T-helper 2 cell treated with Interferon-gamma antibody and Interleukin-4, amounts not matched to agents 5 μg/mL and 100 μg/mL, for 36 hours (primary cell): Measurements from ENCODE around the gene CCDC85A.

Experiments used
- DNase-seq: peaks from one replicate; pipeline ENCODE4 v3.0.0; 2021; ENCODE audit warnings: low spot score
- H3K27ac Mint-ChIP-seq: one replicate; pipeline ENCODE4 v1.8.0; 2021; ENCODE audit warnings: mild to moderate bottlenecking, mixed read lengths
- H3K27me3 Mint-ChIP-seq: one replicate; pipeline ENCODE4 v1.8.0; 2021; ENCODE audit warnings: low read depth, mixed read lengths
- H3K36me3 Mint-ChIP-seq: one replicate; pipeline ENCODE4 v1.8.0; 2021; ENCODE audit warnings: low read depth, mixed read lengths
- H3K4me1 Mint-ChIP-seq: one replicate; pipeline ENCODE4 v1.8.0; 2021; ENCODE audit warnings: low read depth, mixed read lengths
- H3K4me3 Mint-ChIP-seq: one replicate; pipeline ENCODE4 v1.8.0; 2022; ENCODE audit warnings: mild to moderate bottlenecking, moderate library complexity, mixed read lengths
- H3K9me3 Mint-ChIP-seq: one replicate; pipeline ENCODE4 v1.8.0; 2021; ENCODE audit warnings: mixed read lengths

Gene CCDC85A

GRCh38 chr2:56271275-56271674, 87.5 kb downstream of the CCDC85A start:
- H3K27me3 Mint-ChIP-seq, result no peaks in the 10 kb centered on the region
- DNase-seq, result no peak
- no peaks in the 10 kb centered on the region for H3K9me3 Mint-ChIP-seq
- no peak overlapping the region for H3K4me3 Mint-ChIP-seq
- H3K27ac Mint-ChIP-seq, result no peak overlapping the region
- no peaks in the 10 kb centered on the region for H3K36me3 Mint-ChIP-seq
- H3K4me1 Mint-ChIP-seq, result no peaks in the 10 kb centered on the region

- no peaks in the 10 kb centered on the region for H3K27me3 Mint-ChIP-seq
- H3K36me3 Mint-ChIP-seq, result no peaks in the 10 kb centered on the region
- no peak overlapping the region for H3K27ac Mint-ChIP-seq
- peaks cover 8% of the 10 kb centered on the region for H3K9me3 Mint-ChIP-seq
- no peaks in the 10 kb centered on the region for H3K4me1 Mint-ChIP-seq
- H3K4me3 Mint-ChIP-seq, result no peak overlapping the region
- no peak for DNase-seq
Measured at GRCh38 chr2:56285224-56285623, 101.4 kb downstream of the CCDC85A start.

GRCh38 chr2:56286936-56287335, 103.1 kb downstream of the CCDC85A start:
- H3K4me3 Mint-ChIP-seq, result no peak overlapping the region
- H3K9me3 Mint-ChIP-seq, result peaks cover 7% of the 10 kb centered on the region
- H3K27ac Mint-ChIP-seq, result no peak overlapping the region
- H3K4me1 Mint-ChIP-seq, result no peaks in the 10 kb centered on the region
- no peaks in the 10 kb centered on the region for H3K36me3 Mint-ChIP-seq
- no peaks in the 10 kb centered on the region for H3K27me3 Mint-ChIP-seq
- no peak for DNase-seq

- no peak for DNase-seq
Measured at GRCh38 chr2:56287508-56287907, 103.7 kb downstream of the CCDC85A start.

GRCh38 chr2:56287974-56288373, 104.2 kb downstream of the CCDC85A start:
- Mint-ChIP-seq H3K4me1 (no peaks in the 10 kb centered on the region), H3K27me3 (no peaks in the 10 kb centered on the region)

More at GRCh38 chr2:56287508-56287907, 103.7 kb downstream of the CCDC85A start:
- Mint-ChIP-seq H3K27ac (no peak overlapping the region), H3K4me1 (no peaks in the 10 kb centered on the region), H3K4me3 (no peak overlapping the region), H3K27me3 (no peaks in the 10 kb centered on the region), H3K36me3 (no peaks in the 10 kb centered on the region), H3K9me3 (peaks cover 7% of the 10 kb centered on the region)

GRCh38 chr2:56288838-56289580, 105.2 kb downstream of the CCDC85A start:
- H3K9me3 Mint-ChIP-seq, result peaks cover 7% of the 10 kb centered on the region
- H3K36me3 Mint-ChIP-seq, result no peaks in the 10 kb centered on the region
- H3K4me1 Mint-ChIP-seq, result no peaks in the 10 kb centered on the region
- no peak for DNase-seq
- no peak overlapping the region for H3K27ac Mint-ChIP-seq
- no peaks in the 10 kb centered on the region for H3K27me3 Mint-ChIP-seq
- H3K4me3 Mint-ChIP-seq, result no peak overlapping the region

More at GRCh38 chr2:56287974-56288373, 104.2 kb downstream of the CCDC85A start:
- DNase-seq, result no peak
- Mint-ChIP-seq H3K27ac (no peak overlapping the region), H3K4me3 (no peak overlapping the region), H3K36me3 (no peaks in the 10 kb centered on the region), H3K9me3 (peaks cover 7% of the 10 kb centered on the region)

- Mint-ChIP-seq H3K4me1 (no peaks in the 10 kb centered on the region), H3K9me3 (no peaks in the 10 kb centered on the region), H3K4me3 (no peak overlapping the region), H3K27me3 (no peaks in the 10 kb centered on the region), H3K36me3 (no peaks in the 10 kb centered on the region), H3K27ac (no peak overlapping the region)
- DNase-seq, result no peak
Measured at GRCh38 chr2:56291711-56292110, 107.9 kb downstream of the CCDC85A start.

- DNase-seq, result no peak
- Mint-ChIP-seq H3K27me3 (no peaks in the 10 kb centered on the region), H3K4me1 (no peaks in the 10 kb centered on the region), H3K9me3 (no peaks in the 10 kb centered on the region), H3K27ac (no peak overlapping the region), H3K4me3 (no peak overlapping the region), H3K36me3 (no peaks in the 10 kb centered on the region)
Measured at GRCh38 chr2:56292951-56293350, 109.2 kb downstream of the CCDC85A start.

GRCh38 chr2:56295666-56296065, 111.9 kb downstream of the CCDC85A start:
- Mint-ChIP-seq H3K4me1 (no peaks in the 10 kb centered on the region), H3K4me3 (no peak overlapping the region), H3K9me3 (peaks cover 5% of the 10 kb centered on the region), H3K36me3 (no peaks in the 10 kb centered on the region), H3K27me3 (no peaks in the 10 kb centered on the region), H3K27ac (no peak overlapping the region)
- no peak for DNase-seq

GRCh38 chr2:56297671-56298070, 113.9 kb downstream of the CCDC85A start:
- no peak for DNase-seq
- Mint-ChIP-seq H3K27me3 (no peaks in the 10 kb centered on the region), H3K36me3 (no peaks in the 10 kb centered on the region), H3K9me3 (peaks cover 5% of the 10 kb centered on the region), H3K27ac (no peak overlapping the region), H3K4me1 (no peaks in the 10 kb centered on the region), H3K4me3 (no peak overlapping the region)

GRCh38 chr2:56299171-56299691, 115.4 kb downstream of the CCDC85A start:
- Mint-ChIP-seq H3K36me3 (no peaks in the 10 kb centered on the region), H3K27ac (no peak overlapping the region), H3K4me3 (no peak overlapping the region), H3K4me1 (no peaks in the 10 kb centered on the region), H3K27me3 (no peaks in the 10 kb centered on the region), H3K9me3 (peaks cover 6% of the 10 kb centered on the region)
- DNase-seq, result no peak

GRCh38 chr2:56309626-56310170, 125.9 kb downstream of the CCDC85A start:
- Mint-ChIP-seq H3K4me3 (no peak overlapping the region), H3K4me1 (no peaks in the 10 kb centered on the region), H3K27ac (no peak overlapping the region), H3K36me3 (no peaks in the 10 kb centered on the region), H3K9me3 (peaks cover 4% of the 10 kb centered on the region), H3K27me3 (no peaks in the 10 kb centered on the region)
- no peak for DNase-seq

- H3K4me1 Mint-ChIP-seq, result no peaks in the 10 kb centered on the region
- no peak for DNase-seq
- no peaks in the 10 kb centered on the region for H3K27me3 Mint-ChIP-seq
- no peak overlapping the region for H3K27ac Mint-ChIP-seq
- no peak overlapping the region for H3K4me3 Mint-ChIP-seq
- no peaks in the 10 kb centered on the region for H3K36me3 Mint-ChIP-seq
- H3K9me3 Mint-ChIP-seq, result no peaks in the 10 kb centered on the region
Measured at GRCh38 chr2:56313500-56313921, 129.7 kb downstream of the CCDC85A start.

GRCh38 chr2:56314371-56314770, 130.6 kb downstream of the CCDC85A start:
- Mint-ChIP-seq H3K4me3 (no peak overlapping the region), H3K4me1 (no peaks in the 10 kb centered on the region), H3K36me3 (no peaks in the 10 kb centered on the region), H3K27me3 (no peaks in the 10 kb centered on the region), H3K27ac (no peak overlapping the region), H3K9me3 (no peaks in the 10 kb centered on the region)
- DNase-seq, result no peak
